ENCODE measurements around the gene BACH2.

GRCh38 chr6:89948876-89949275 is 347.8 kb downstream of the BACH2 start:
- TF ChIP-seq ESRRA (IDR thresholded peaks at IDR 0.05; ENCODE audit: borderline replicate concordance, low read length) (no peak), HOXA7 (CRISPR knock-in tag; IDR thresholded peaks at IDR 0.05) (no peak), JUNB (IDR thresholded peaks at IDR 0.05) (no peak), MAX (IDR thresholded peaks at IDR 0.05) (no peak), CTCF (IDR thresholded peaks at IDR 0.05) (no peak), ZC3H11A (IDR thresholded peaks at IDR 0.05) (no peak), EP300 (IDR thresholded peaks at IDR 0.05) (no peak), JUN (IDR thresholded peaks at IDR 0.05) (no peak), CEBPB (IDR thresholded peaks at IDR 0.05) (no peak)
